Measurements from ENCODE around the gene GATA3.

GATA3 gene

GRCh38 chr10:8122611-8123369 is 68.3 kb downstream of the GATA3 start:
- TF ChIP-seq GATA3 (IDR thresholded peaks at IDR 0.05; ENCODE audit: low read depth, low read length) (peak; percentile 64), GATA2 (IDR thresholded peaks at IDR 0.05; ENCODE audit: low read depth, low read length) (no peak)

- TF ChIP-seq GATA2 (IDR thresholded peaks at IDR 0.05; ENCODE audit: low read depth, low read length) (no peak), GATA3 (IDR thresholded peaks at IDR 0.05; ENCODE audit: low read depth, low read length) (no peak)
These were observed 69.9 kb downstream of the GATA3 start for GRCh38 chr10:8124436-8124835.
